KOPT-K1 (cell line): ENCODE results near the gene C1QB.

Experiments
- H3K27ac ChIP-seq: fragments of 200-600 bp; sonication (generic); 2 replicates; pipeline ENCODE4 v1.5.1; 2016; ENCODE audit warnings: antibody characterized with exemption, mild to moderate bottlenecking, low read depth, low read length; ENCODE audit not compliant: poor library complexity, severe bottlenecking
- H3K36me3 ChIP-seq: fragments of 200-600 bp; sonication (generic); 2 replicates; pipeline ENCODE4 v1.5.1; 2017; ENCODE audit warnings: antibody characterized with exemption, mild to moderate bottlenecking, low read length, moderate library complexity; ENCODE audit not compliant: insufficient read depth
- H3K9me3 ChIP-seq: fragments of 200-600 bp; sonication (generic); 2 replicates; pipeline ENCODE4 v1.5.1; 2017; ENCODE audit warnings: antibody characterized with exemption, low read length, mild to moderate bottlenecking; ENCODE audit not compliant: insufficient read depth, poor library complexity, severe bottlenecking

C1QB gene

GRCh38 chr1:22641906-22642636, 11.0 kb upstream of the C1QB start:
- Histone ChIP-seq H3K9me3 (no peaks in the 10 kb centered on the region), H3K27ac (no peak overlapping the region), H3K36me3 (no peaks in the 10 kb centered on the region)

GRCh38 chr1:22643381-22643780, 9.7 kb upstream of the C1QB start, which contains the start of gene C1QC:
C1QC (plus strand) TSS chr1:22643633; CDS start chr1:22644024, 391 bp downstream.
- H3K9me3 ChIP-seq = no peaks in the 10 kb centered on the region
- H3K27ac ChIP-seq = no peak within 1 kb of the TSS
- no peaks in the 10 kb centered on the region for H3K36me3 ChIP-seq

- no peaks in the 10 kb centered on the region for H3K36me3 ChIP-seq
- H3K9me3 ChIP-seq = no peaks in the 10 kb centered on the region
- no peak overlapping the region for H3K27ac ChIP-seq
Measured at GRCh38 chr1:22643928-22644327, 9.1 kb upstream of the C1QB start.

- Histone ChIP-seq H3K9me3 (no peaks in the 10 kb centered on the region), H3K27ac (no peak overlapping the region), H3K36me3 (no peaks in the 10 kb centered on the region)
Measured at GRCh38 chr1:22645931-22646330, 7.1 kb upstream of the C1QB start.

- no peaks in the 10 kb centered on the region for H3K9me3 ChIP-seq
- H3K36me3 ChIP-seq = no peaks in the 10 kb centered on the region
- no peak overlapping the region for H3K27ac ChIP-seq
Measured at GRCh38 chr1:22646384-22646783, 6.7 kb upstream of the C1QB start.

GRCh38 chr1:22650089-22650693, 2.8 kb upstream of the C1QB start:
- H3K36me3 ChIP-seq = no peaks in the 10 kb centered on the region
- H3K9me3 ChIP-seq = no peaks in the 10 kb centered on the region
- H3K27ac ChIP-seq = no peak overlapping the region

- Histone ChIP-seq H3K9me3 (no peaks in the 10 kb centered on the region), H3K27ac (no peak overlapping the region), H3K36me3 (no peaks in the 10 kb centered on the region)
Measured at GRCh38 chr1:22651941-22652856, 837 bp upstream of the C1QB start.

- Histone ChIP-seq H3K9me3 (no peaks in the 10 kb centered on the region), H3K27ac (no peak overlapping the region), H3K36me3 (no peaks in the 10 kb centered on the region)
Measured at GRCh38 chr1:22654692-22655091, 1.7 kb downstream of the C1QB start.

- H3K36me3 ChIP-seq = no peaks in the 10 kb centered on the region
- no peak overlapping the region for H3K27ac ChIP-seq
- no peaks in the 10 kb centered on the region for H3K9me3 ChIP-seq
Measured at GRCh38 chr1:22658385-22659163, 5.5 kb downstream of the C1QB start.

GRCh38 chr1:22660716-22661241, 7.7 kb downstream of the C1QB start:
- no peak overlapping the region for H3K27ac ChIP-seq
- no peaks in the 10 kb centered on the region for H3K36me3 ChIP-seq
- H3K9me3 ChIP-seq = no peaks in the 10 kb centered on the region

- no peaks in the 10 kb centered on the region for H3K9me3 ChIP-seq
- no peaks in the 10 kb centered on the region for H3K36me3 ChIP-seq
- no peak overlapping the region for H3K27ac ChIP-seq
Measured at GRCh38 chr1:22661880-22662279, 8.8 kb downstream of the C1QB start.

GRCh38 chr1:22662318-22662717, 9.3 kb downstream of the C1QB start:
- Histone ChIP-seq H3K36me3 (no peaks in the 10 kb centered on the region), H3K27ac (no peak overlapping the region), H3K9me3 (no peaks in the 10 kb centered on the region)

GRCh38 chr1:22662986-22663408, 10.0 kb downstream of the C1QB start:
- Histone ChIP-seq H3K27ac (no peak overlapping the region), H3K9me3 (no peaks in the 10 kb centered on the region), H3K36me3 (no peaks in the 10 kb centered on the region)

GRCh38 chr1:22665752-22666151, 12.7 kb downstream of the C1QB start:
- no peaks in the 10 kb centered on the region for H3K9me3 ChIP-seq
- H3K27ac ChIP-seq = no peak overlapping the region
- no peaks in the 10 kb centered on the region for H3K36me3 ChIP-seq
